B cell (primary cell): ENCODE measurements around the gene ADGRA3.

Experiments
- CTCF ChIP-seq: fragments of 200-600 bp; IDR thresholded peaks from one replicate; pipeline ENCODE4 v1.8.0; 2022; ENCODE audit warnings: antibody characterized with exemption, mild to moderate bottlenecking
- EZH2 ChIP-seq: IDR thresholded peaks from 2 replicates; pipeline ENCODE4 v1.6.1; 2012; ENCODE audit warnings: borderline replicate concordance, low read depth, mild to moderate bottlenecking, moderate library complexity, low read length; ENCODE audit not compliant: insufficient read depth, poor library complexity, severe bottlenecking

DNA sequence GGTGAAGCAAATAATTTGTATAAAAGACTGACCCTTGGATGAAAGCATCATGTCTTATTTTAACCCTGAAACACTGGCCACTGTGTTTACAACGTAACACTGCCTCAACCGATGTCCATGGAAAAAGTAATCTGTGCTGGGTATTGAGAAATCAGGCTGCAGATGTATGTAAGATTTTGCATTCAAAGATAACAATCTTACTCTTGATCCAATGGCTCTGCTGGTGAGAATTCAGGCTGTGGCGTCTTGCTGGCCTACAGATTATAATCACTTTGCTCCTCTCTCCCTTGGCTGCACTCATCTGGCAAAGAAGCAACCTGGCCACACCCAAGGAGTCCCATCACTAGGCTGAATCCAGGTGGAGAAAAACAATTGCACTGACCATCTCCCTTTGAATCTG is 7.5 kb downstream of the ADGRA3 start:
- TF ChIP-seq CTCF (no peak), EZH2 (no peak)
